LHCN-M2 (cell line): ENCODE data around the gene RAPH1. TPM values are rescaled to one million over a fixed set of nuclear protein-coding genes. Genes with fewer than 3 reads are reported as not detected.

Source experiments
- DNase-seq: peaks from one replicate; pipeline ENCODE4 v3.0.0-alpha.2; 2012; ENCODE audit warnings: low read depth
- total RNA-seq: library from RNA; depleted of rRNA; stranded (reverse); fragments of >200 nt; gene quantifications from 2 replicates; pipeline ENCODE4 v1.2.3, GENCODE V29; 2014; rRNA removed

The RAPH1 gene
- total RNA-seq, 1 experiment from 2014 or later = 43.1 TPM

DNA sequence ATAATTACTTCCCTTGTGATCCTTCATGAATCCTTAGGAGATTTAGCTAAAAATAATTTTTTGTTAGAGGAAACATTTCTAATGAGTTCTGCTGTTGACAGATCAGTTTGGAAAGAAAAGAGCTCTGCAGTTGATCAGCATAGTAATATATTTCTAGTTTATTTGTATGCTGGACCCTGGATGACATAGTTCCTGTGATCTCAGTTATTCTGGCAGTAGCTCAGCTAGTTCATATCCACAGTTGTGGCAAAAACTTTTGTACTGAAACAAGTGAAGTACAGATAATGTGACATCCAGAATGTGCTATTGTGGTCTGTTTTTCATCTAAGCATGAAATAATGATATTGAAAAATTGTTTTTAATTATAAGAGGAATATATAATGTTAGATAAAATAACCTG is 173.2 kb downstream of the RAPH1 start:
- no peak for DNase-seq

DNA sequence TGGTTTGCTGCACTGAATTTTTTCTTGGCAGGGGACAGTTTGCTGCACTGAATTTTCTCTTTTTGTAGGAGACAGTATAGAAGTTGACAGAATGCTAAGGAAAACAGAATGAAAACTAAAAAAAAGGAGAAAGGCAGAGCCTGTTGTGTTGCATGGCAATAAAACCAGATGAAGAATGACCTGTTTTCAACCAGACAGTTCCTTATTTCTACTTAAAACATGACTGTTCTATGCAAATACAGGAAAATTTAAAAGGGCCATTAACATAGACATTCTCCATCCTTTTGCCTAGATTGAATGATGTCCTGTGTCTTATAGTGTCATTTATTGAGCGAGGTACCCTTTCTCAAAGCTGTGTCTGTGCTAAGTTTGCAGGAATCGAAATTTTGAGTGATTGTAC is 173.6 kb downstream of the RAPH1 start:
- DNase-seq = no peak

GRCh38 chr2:203360833-203361430 is 174.2 kb downstream of the RAPH1 start:
- no peak for DNase-seq

- DNase-seq = no peak
Observed at GRCh38 chr2:203359450-203359849, 175.7 kb downstream of the RAPH1 start.

DNA sequence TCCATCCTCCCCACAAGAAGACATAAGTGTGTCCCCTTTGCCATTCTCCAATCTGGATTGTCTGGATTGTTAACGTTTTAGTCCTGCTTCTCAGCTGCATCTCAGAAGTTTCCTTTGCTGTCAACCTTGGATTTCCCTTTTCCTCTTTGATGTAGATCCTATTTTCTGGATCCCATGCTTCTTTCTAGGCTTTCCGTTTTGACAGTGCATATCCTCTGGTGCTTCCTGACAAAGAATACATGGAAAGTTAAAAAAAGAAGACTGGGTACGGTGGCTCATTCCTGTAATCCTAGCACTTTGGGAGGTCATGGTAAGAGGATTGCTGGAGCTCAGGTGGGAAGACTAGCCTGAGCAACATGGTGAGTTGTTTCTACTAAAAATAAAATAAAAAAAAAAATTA is 180.1 kb downstream of the RAPH1 start:
- no peak for DNase-seq

DNA sequence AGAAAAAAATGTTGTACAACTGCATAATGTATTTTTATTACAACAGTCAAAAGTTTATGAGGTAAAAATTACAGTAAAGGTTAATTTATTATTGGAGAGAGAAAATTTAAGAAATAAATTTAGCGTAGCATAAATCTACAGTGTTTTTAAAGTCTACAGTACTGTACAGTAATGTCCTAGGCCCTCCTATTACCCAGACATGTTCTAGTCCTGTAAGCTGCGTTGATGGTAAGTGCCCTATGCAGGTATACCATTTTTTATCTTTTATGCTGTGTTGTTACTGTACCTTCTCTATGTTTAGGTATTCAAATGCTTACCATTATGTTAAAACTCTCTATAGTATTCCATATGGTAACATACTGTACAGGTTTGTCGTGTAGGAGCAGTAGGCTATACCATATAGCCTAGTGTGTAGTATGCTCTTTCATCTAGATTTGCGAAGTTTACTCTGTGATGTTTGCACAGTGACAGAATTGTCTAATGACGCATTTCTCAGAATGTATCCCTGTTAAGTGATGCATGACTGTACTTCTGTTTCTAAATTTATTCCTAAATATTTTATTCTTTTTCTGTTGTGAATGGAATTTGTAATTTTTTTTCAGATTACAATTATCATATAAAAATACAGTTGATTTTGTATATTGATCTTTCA is 182.4 kb downstream of the RAPH1 start:
- DNase-seq = no peak

GRCh38 chr2:203347375-203347774 is 187.7 kb downstream of the RAPH1 start:
- DNase-seq = no peak

DNA sequence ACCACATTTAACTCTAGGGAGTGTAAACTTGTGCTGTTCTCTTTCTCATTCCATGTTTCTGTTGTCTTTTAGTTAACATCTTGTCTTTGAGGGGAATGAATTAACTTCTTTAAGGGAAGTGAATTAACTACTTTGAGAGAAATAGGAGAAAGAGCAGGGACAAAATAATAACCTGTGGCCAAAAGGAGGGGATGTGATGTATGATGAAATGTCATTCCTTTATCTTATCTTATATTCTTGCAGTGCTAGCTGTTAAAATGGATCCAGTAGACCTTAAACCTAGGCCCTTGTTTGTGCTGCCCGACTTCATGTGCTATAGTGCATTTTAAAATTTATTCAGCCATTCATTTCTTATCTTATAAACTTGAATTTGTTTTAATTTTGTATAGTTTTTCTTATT is 188.5 kb downstream of the RAPH1 start:
- no peak for DNase-seq

DNA sequence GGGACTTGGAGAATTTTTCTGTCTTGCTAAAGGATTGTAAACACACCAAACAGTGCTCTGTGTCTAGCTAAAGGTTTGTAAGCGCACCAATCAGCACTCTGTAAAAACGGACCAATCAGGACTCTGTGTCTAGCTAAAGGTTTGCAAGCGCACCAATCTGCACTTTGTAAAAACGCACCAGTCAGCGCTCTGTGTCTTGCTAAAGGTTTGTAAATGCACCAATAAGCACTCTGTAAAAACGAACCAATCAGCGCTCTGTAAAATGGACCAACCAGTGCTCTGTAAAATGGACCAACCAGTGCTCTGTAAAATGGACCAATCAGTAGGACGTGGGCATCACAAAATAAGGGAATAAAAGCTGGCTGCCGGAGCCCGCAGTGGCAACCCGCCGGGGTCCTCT is 190.4 kb downstream of the RAPH1 start:
- no peak for DNase-seq

Other genes starting within 250 kb of the RAPH1 start
- 40.9 and 43.5 TPM in 2 replicates for gene ABI2, start 206.9 kb downstream of the RAPH1 start, total RNA-seq
- 0.52 and 0.64 TPM in 2 replicates for gene CD28, start 171.3 kb upstream of the RAPH1 start, total RNA-seq